HepG2 (cell line): Measurements from ENCODE around the gene DNM1. TPM values are rescaled to one million over a fixed set of nuclear protein-coding genes. Genes with fewer than 3 reads are reported as not detected.

Experiments
- ADNP ChIP-seq: sonication (generic); formaldehyde crosslinking; IDR thresholded peaks from 2 replicates; pipeline ENCODE4 v1.4.0; 2020; ENCODE audit warnings: missing genetic modification reagents
- GATAD1 ChIP-seq: IDR thresholded peaks from 2 replicates; pipeline ENCODE4 v1.6.1; 2016; ENCODE audit warnings: missing genetic modification reagents, missing compliant biosample characterization
- HMG20A ChIP-seq: IDR thresholded peaks from 2 replicates; pipeline ENCODE4 v1.6.1; 2016; ENCODE audit warnings: borderline replicate concordance
- SAP130 ChIP-seq: IDR thresholded peaks from 2 replicates; pipeline ENCODE4 v1.6.1; 2016; ENCODE audit warnings: low read depth
- ZNF570 ChIP-seq: sonication (generic); formaldehyde crosslinking; IDR thresholded peaks from 2 replicates; pipeline ENCODE4 v1.4.0; 2020; ENCODE audit warnings: mild to moderate bottlenecking, missing genetic modification reagents, borderline replicate concordance
- ZNF766 ChIP-seq: sonication (generic); formaldehyde crosslinking; IDR thresholded peaks from 2 replicates; pipeline ENCODE4 v1.5.0; 2020; ENCODE audit warnings: missing genetic modification reagents, borderline replicate concordance
- polyA plus RNA-seq, 8 experiments: library from polyadenylated mRNA; depleted of rRNA in 3 of 8; stranded (reverse) in 7 of 8; unstranded in 1 of 8; fragments of >200 nt; fragmentation: Illumina TruSeq in 4 of 8; extraction: Trizol in 4 of 8; gene quantifications; 2 replicates each; pipeline versions ENCODE4 v1.2.1 to v1.2.3, GENCODE V29; 2011 to 2016; ENCODE audit warnings: low read depth in 4 of 8, missing spikeins in 1 of 8, mixed read lengths in 1 of 8; ENCODE audit not compliant: insufficient read depth in 1 of 8
- total RNA-seq, 5 experiments: library from RNA; depleted of rRNA; stranded (reverse); fragments of >200 nt; fragmentation: Illumina TruSeq; extraction: Trizol; gene quantifications; 2 replicates each; pipeline ENCODE4 v1.2.3, GENCODE V29; 2016; ENCODE audit warnings: low read depth in 1 of 5
- TF ChIP-seq, protein P1 (sequence below): sonication (generic); formaldehyde crosslinking; IDR thresholded peaks from 2 replicates; pipeline ENCODE4 v1.4.0; 2020; ENCODE audit warnings: missing genetic modification reagents, borderline replicate concordance
- TF ChIP-seq, protein P2 (sequence below): sonication (generic); formaldehyde crosslinking; IDR thresholded peaks from 2 replicates; pipeline ENCODE4 v1.5.0; 2020; ENCODE audit warnings: mild to moderate bottlenecking, missing genetic modification reagents, borderline replicate concordance
- TF ChIP-seq, protein P3 (sequence below): sonication (generic); formaldehyde crosslinking; IDR thresholded peaks from 2 replicates; pipeline ENCODE4 v1.5.0; 2020; ENCODE audit warnings: mild to moderate bottlenecking, low read depth, missing genetic modification reagents, borderline replicate concordance
- TF ChIP-seq, protein P4 (sequence below): sonication (generic); formaldehyde crosslinking; conservative IDR thresholded peaks from 2 replicates; pipeline ENCODE4 v1.4.0; 2020; ENCODE audit warnings: missing genetic modification reagents

DNM1 gene
- total and polyA plus RNA-seq, 2 of the 13 experiments (the other 11 are each of a cell fraction or from before 2014, with no cell fraction given) = 0.13 to 0.58 TPM

DNA sequence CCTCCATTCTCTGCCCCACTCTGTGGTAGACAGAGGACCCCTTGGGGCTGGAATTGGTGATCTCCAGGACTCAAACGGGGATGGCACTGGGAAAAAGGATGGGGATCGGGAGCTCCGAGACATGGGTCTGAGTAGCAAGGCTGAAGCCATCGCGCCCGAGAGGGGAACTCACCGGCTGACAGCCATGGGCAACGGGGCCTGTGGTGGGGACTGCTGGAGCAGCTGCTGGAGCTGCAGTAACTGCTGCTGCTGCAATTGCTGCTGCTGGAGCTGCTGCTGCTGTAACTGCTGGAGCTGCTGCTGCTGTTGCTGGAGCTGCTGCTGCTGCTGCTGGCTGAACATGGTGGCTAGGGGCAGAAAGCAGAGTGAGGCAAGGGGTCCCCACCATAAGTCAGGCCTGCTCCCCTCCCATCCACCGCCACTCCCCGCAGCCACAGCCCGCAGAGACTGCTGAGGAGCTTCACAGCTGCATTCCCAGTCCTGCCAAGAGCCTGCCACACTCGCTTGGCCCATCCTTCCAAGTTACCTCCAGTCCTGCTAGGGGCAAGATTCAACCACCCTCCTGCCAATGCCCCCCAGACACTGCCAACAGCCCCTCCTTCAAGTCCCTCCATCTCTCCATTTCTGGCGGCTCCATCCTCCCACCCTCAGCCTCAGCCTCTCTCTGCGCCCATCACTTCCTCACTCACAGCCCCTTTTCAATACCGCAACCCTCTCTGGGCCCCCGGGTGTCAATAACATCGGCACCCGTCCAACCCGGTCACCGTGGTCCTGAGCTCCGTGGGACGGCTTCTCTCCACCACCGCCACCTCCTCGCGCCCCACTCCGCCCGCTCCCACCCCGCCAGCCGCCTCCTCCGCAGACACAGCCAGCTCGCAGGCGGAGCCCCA, 12.4 kb upstream of the DNM1 start (continued):
- TF ChIP-seq GATAD1 (CRISPR knock-in tag) (no peak), ZNF766 (CRISPR knock-in tag) (no peak), ZNF570 (CRISPR knock-in tag) (no peak), SAP130 (no peak), ADNP (CRISPR knock-in tag) (no peak), HMG20A (CRISPR knock-in tag) (no peak)
- TF ChIP-seq, protein P1, sequence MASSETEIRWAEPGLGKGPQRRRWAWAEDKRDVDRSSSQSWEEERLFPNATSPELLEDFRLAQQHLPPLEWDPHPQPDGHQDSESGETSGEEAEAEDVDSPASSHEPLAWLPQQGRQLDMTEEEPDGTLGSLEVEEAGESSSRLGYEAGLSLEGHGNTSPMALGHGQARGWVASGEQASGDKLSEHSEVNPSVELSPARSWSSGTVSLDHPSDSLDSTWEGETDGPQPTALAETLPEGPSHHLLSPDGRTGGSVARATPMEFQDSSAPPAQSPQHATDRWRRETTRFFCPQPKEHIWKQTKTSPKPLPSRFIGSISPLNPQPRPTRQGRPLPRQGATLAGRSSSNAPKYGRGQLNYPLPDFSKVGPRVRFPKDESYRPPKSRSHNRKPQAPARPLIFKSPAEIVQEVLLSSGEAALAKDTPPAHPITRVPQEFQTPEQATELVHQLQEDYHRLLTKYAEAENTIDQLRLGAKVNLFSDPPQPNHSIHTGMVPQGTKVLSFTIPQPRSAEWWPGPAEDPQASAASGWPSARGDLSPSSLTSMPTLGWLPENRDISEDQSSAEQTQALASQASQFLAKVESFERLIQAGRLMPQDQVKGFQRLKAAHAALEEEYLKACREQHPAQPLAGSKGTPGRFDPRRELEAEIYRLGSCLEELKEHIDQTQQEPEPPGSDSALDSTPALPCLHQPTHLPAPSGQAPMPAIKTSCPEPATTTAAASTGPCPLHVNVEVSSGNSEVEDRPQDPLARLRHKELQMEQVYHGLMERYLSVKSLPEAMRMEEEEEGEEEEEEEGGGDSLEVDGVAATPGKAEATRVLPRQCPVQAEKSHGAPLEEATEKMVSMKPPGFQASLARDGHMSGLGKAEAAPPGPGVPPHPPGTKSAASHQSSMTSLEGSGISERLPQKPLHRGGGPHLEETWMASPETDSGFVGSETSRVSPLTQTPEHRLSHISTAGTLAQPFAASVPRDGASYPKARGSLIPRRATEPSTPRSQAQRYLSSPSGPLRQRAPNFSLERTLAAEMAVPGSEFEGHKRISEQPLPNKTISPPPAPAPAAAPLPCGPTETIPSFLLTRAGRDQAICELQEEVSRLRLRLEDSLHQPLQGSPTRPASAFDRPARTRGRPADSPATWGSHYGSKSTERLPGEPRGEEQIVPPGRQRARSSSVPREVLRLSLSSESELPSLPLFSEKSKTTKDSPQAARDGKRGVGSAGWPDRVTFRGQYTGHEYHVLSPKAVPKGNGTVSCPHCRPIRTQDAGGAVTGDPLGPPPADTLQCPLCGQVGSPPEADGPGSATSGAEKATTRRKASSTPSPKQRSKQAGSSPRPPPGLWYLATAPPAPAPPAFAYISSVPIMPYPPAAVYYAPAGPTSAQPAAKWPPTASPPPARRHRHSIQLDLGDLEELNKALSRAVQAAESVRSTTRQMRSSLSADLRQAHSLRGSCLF = no peak
- TF ChIP-seq, protein P2, sequence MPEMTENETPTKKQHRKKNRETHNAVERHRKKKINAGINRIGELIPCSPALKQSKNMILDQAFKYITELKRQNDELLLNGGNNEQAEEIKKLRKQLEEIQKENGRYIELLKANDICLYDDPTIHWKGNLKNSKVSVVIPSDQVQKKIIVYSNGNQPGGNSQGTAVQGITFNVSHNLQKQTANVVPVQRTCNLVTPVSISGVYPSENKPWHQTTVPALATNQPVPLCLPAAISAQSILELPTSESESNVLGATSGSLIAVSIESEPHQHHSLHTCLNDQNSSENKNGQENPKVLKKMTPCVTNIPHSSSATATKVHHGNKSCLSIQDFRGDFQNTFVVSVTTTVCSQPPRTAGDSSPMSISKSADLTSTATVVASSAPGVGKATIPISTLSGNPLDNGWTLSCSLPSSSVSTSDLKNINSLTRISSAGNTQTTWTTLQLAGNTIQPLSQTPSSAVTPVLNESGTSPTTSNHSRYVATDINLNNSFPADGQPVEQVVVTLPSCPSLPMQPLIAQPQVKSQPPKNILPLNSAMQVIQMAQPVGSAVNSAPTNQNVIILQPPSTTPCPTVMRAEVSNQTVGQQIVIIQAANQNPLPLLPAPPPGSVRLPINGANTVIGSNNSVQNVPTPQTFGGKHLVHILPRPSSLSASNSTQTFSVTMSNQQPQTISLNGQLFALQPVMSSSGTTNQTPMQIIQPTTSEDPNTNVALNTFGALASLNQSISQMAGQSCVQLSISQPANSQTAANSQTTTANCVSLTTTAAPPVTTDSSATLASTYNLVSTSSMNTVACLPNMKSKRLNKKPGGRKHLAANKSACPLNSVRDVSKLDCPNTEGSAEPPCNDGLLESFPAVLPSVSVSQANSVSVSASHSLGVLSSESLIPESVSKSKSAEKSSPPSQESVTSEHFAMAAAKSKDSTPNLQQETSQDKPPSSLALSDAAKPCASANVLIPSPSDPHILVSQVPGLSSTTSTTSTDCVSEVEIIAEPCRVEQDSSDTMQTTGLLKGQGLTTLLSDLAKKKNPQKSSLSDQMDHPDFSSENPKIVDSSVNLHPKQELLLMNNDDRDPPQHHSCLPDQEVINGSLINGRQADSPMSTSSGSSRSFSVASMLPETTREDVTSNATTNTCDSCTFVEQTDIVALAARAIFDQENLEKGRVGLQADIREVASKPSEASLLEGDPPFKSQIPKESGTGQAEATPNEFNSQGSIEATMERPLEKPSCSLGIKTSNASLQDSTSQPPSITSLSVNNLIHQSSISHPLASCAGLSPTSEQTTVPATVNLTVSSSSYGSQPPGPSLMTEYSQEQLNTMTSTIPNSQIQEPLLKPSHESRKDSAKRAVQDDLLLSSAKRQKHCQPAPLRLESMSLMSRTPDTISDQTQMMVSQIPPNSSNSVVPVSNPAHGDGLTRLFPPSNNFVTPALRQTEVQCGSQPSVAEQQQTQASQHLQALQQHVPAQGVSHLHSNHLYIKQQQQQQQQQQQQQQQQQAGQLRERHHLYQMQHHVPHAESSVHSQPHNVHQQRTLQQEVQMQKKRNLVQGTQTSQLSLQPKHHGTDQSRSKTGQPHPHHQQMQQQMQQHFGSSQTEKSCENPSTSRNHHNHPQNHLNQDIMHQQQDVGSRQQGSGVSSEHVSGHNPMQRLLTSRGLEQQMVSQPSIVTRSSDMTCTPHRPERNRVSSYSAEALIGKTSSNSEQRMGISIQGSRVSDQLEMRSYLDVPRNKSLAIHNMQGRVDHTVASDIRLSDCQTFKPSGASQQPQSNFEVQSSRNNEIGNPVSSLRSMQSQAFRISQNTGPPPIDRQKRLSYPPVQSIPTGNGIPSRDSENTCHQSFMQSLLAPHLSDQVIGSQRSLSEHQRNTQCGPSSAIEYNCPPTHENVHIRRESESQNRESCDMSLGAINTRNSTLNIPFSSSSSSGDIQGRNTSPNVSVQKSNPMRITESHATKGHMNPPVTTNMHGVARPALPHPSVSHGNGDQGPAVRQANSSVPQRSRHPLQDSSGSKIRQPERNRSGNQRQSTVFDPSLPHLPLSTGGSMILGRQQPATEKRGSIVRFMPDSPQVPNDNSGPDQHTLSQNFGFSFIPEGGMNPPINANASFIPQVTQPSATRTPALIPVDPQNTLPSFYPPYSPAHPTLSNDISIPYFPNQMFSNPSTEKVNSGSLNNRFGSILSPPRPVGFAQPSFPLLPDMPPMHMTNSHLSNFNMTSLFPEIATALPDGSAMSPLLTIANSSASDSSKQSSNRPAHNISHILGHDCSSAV (CRISPR knock-in tag) = no peak
- TF ChIP-seq, protein P3, sequence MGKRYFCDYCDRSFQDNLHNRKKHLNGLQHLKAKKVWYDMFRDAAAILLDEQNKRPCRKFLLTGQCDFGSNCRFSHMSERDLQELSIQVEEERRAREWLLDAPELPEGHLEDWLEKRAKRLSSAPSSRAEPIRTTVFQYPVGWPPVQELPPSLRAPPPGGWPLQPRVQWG (CRISPR knock-in tag) = no peak
- TF ChIP-seq, protein P4, sequence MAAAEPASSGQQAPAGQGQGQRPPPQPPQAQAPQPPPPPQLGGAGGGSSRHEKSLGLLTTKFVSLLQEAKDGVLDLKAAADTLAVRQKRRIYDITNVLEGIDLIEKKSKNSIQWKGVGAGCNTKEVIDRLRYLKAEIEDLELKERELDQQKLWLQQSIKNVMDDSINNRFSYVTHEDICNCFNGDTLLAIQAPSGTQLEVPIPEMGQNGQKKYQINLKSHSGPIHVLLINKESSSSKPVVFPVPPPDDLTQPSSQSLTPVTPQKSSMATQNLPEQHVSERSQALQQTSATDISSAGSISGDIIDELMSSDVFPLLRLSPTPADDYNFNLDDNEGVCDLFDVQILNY (CRISPR knock-in tag) = no peak
